Upper lobe of right lung (tissue), 1 donor: ENCODE data around the gene ADGRG1. TPM values are rescaled to one million over a fixed set of nuclear protein-coding genes. Genes with fewer than 3 reads are reported as not detected.

Source experiments
- ATAC-seq: fragments of 200-7000 bp; cut with Tn5 transposase; one replicate; pipeline ENCODE4 v1.9.1; 2020; ENCODE audit warnings: mild to moderate bottlenecking, moderate library complexity
- DNase-seq: peaks from one replicate; pipeline ENCODE4 v3.0.0-alpha.2; 2020
- H3K27ac ChIP-seq: fragments of 200-600 bp; one replicate; pipeline ENCODE4 v1.8.0; 2022
- H3K27me3 ChIP-seq: fragments of 200-600 bp; one replicate; pipeline ENCODE4 v1.8.0; 2022; ENCODE audit warnings: mild to moderate bottlenecking
- H3K36me3 ChIP-seq: fragments of 200-600 bp; one replicate; pipeline ENCODE4 v1.8.0; 2022
- H3K4me1 ChIP-seq: fragments of 200-600 bp; one replicate; pipeline ENCODE4 v1.8.0; 2022
- H3K4me3 ChIP-seq: fragments of 200-600 bp; one replicate; pipeline ENCODE4 v1.8.0; 2022; ENCODE audit warnings: mild to moderate bottlenecking
- H3K9me3 ChIP-seq: fragments of 200-600 bp; one replicate; pipeline ENCODE4 v1.8.0; 2022
- CTCF ChIP-seq: fragments of 200-600 bp; IDR thresholded peaks from one replicate; pipeline ENCODE4 v1.8.0; 2022; ENCODE audit warnings: antibody characterized with exemption
- intact Hi-C: fragments of 100-400 bp; cut with DNase I; formaldehyde crosslinking; loops from one replicate; pipeline ENCODE4 v1.11.0; 2022
- total RNA-seq: library from RNA; stranded (reverse); fragmentation: NEBNext Ultra II Directional; extraction: Animal tissue kit (Norgen Biotek cat#: 25700); gene quantifications from one replicate; pipeline ENCODE4 v1.2.1, GENCODE V29; 2021
- donor health status: DM: no; HTN: yes; CAD: no; lungs with severe emphysema.

ADGRG1 gene
- total RNA-seq, 1 donor from 2014 or later, result 66.9 TPM

- Histone ChIP-seq H3K4me1 (peaks cover 6% of the 10 kb centered on the region), H3K27ac (peak overlapping the region; percentile 12), H3K27me3 (no peaks in the 10 kb centered on the region), H3K9me3 (no peaks in the 10 kb centered on the region), H3K36me3 (no peaks in the 10 kb centered on the region), H3K4me3 (no peak overlapping the region)
- intact Hi-C loops, result loop anchor here (5.0 kb wide), 1 partner anchor 57 kb away; no protein-coding TSS in a partner anchor
- ATAC-seq (peak; percentile 50), DNase-seq (no peak)
- TF ChIP-seq CTCF, result no peak
Measured at GRCh38 chr16:57590654-57591085, 37.8 kb upstream of the ADGRG1 start.

DNA sequence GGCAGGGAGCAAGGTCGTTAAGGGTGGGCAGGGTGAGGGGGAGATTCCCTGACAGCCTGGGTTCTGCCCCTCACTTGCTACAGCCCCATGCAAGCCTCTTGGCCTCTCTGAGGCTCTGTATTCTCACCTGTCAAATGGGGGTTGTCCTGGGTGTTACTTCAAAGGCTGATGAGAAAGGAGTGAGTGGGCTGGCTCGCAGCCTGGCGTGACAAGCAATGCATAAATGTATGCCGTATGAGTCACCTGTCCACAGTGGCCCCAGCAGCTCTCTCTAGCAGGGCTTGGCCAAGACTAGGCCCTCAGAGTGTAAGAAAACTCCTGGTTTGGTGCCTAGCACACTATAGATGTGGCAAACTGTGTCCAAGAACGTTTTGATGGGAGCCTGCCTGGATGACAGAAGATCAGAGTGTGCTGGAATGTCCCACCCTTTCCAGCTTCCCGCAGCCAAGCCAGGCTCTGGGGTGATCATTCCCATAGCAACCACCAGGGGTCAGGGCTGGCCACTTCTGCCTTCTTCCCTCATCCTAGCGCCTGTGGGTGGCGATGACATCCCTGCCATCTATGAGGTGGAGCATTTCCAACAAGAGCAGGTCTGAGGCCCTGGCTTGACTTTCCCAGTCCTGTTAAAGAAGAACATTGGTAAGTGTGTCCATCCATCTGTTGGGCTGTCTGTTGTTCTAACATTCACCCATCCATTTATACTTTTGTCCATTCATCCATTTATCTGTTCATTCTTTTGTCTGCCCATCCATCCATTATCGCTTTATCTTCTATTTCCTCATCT, 37.2 kb upstream of the ADGRG1 start:
- peak; percentile 95 for TF ChIP-seq CTCF
- Histone ChIP-seq H3K9me3 (no peaks in the 10 kb centered on the region), H3K36me3 (no peaks in the 10 kb centered on the region), H3K27me3 (no peaks in the 10 kb centered on the region), H3K4me1 (peaks cover 6% of the 10 kb centered on the region), H3K4me3 (no peak overlapping the region), H3K27ac (peak overlapping the region; percentile 12)
- DNase-seq (peak; percentile 83), ATAC-seq (peak; percentile 94)
- intact Hi-C loops, result loop anchor here (5.0 kb wide), 1 partner anchor 56 kb away; no protein-coding TSS in a partner anchor

- H3K27ac ChIP-seq, result peak overlapping the region; percentile 1
- no peak overlapping the region for H3K4me3 ChIP-seq
- peaks cover 6% of the 10 kb centered on the region for H3K4me1 ChIP-seq
- no peaks in the 10 kb centered on the region for H3K9me3 ChIP-seq
- no peaks in the 10 kb centered on the region for H3K27me3 ChIP-seq
- ATAC-seq (no peak), DNase-seq (no peak)
- no peak for TF ChIP-seq CTCF
- no peaks in the 10 kb centered on the region for H3K36me3 ChIP-seq
- intact Hi-C loops, result loop anchor here (5.0 kb wide), 1 partner anchor 55 kb away; no protein-coding TSS in a partner anchor
Measured at GRCh38 chr16:57591870-57592485, 36.5 kb upstream of the ADGRG1 start.

- no peak for TF ChIP-seq CTCF
- peak; percentile 65 for ATAC-seq
- H3K36me3 ChIP-seq, result no peaks in the 10 kb centered on the region
- H3K27ac ChIP-seq, result peak overlapping the region; percentile 1
- peaks cover 6% of the 10 kb centered on the region for H3K4me1 ChIP-seq
- no peak overlapping the region for H3K4me3 ChIP-seq
- no peaks in the 10 kb centered on the region for H3K9me3 ChIP-seq
- intact Hi-C loops, result loop anchor here (5.0 kb wide), 1 partner anchor 55 kb away; no protein-coding TSS in a partner anchor
- no peaks in the 10 kb centered on the region for H3K27me3 ChIP-seq
- DNase-seq, result no peak
Measured at GRCh38 chr16:57592591-57593003, 35.8 kb upstream of the ADGRG1 start.

GRCh38 chr16:57593021-57593420, 35.4 kb upstream of the ADGRG1 start:
- Histone ChIP-seq H3K36me3 (no peaks in the 10 kb centered on the region), H3K4me1 (peaks cover 6% of the 10 kb centered on the region), H3K9me3 (no peaks in the 10 kb centered on the region), H3K27ac (no peak overlapping the region), H3K4me3 (no peak overlapping the region), H3K27me3 (no peaks in the 10 kb centered on the region)
- no peak for TF ChIP-seq CTCF
- intact Hi-C loops, result loop anchor here (5.0 kb wide), 1 partner anchor 54 kb away; no protein-coding TSS in a partner anchor
- ATAC-seq (no peak), DNase-seq (no peak)
